ENCODE data around the gene LMX1B. TPM values are rescaled to one million over a fixed set of nuclear protein-coding genes. Genes with fewer than 3 reads are reported as not detected.

The LMX1B gene
- not detected in 2 replicates for total RNA-seq

DNA sequence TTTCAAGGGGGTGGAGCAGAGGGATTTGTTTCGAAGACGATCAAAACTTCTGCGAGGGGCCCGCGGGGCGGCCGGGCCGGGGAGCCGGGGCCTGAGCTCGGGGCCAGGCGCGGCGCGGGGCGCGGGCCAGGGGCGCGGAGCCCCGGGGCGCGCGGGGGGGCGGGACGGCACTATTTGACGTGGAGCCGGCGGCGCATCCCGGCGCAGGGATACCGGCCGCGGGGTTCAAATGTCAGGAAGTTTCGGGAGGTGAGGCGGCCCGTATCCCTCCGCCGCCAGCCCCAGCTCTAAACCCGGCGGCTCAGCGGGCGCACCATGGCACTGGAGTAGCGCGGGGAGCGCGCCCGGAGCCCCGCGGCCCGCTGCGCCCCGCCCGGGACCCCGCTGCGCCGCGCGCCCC lies at the start of gene LMX1B:
Gene LMX1B (plus strand): TSS at position 278 of the 400 bp plus-strand sequence. CDS start 522 bp downstream, outside the sequence.

Other genes with a start within 250 kb of the LMX1B start
- gene ZBTB43, start 191.1 kb downstream of the LMX1B start, total RNA-seq = 10.9 and 14.7 TPM in 2 replicates
- gene ZBTB34, start 246.7 kb downstream of the LMX1B start, total RNA-seq = 9.7 and 10.9 TPM in 2 replicates